H1 (cell line): ENCODE measurements around the gene GRAMD2A. TPM values are rescaled to one million over a fixed set of nuclear protein-coding genes. Genes with fewer than 3 reads are reported as not detected.

ENCODE experiments used
- CTCF ChIA-PET: fragments of 300-600 bp; sonication (Branson Sonifier 250); formaldehyde crosslinking; loops from one replicate; lab custom pipeline; 2021; ENCODE audit not compliant: partially characterized antibody; lab: Charles Lee
- POLR2A ChIA-PET: fragments of 300-600 bp; sonication (Branson Sonifier 250); formaldehyde crosslinking; loops from one replicate; lab custom pipeline; 2021; ENCODE audit warnings: inconsistent platforms; ENCODE audit not compliant: partially characterized antibody; lab: Charles Lee
- DNase-seq, 2 experiments: peaks; one replicate each; pipeline versions ENCODE4 v3.0.0 to v3.0.0-alpha.2; 2010 to 2022; ENCODE audit warnings: low spot score in 2 of 2, low read depth in 1 of 2, mixed read lengths in 1 of 2
- FAIRE-seq: peaks from 2 replicates; lab custom pipeline; 2011; peaks lifted over from hg19 to GRCh38; lab: Jason Lieb, UNC
- H2AFZ ChIP-seq: 2 replicates; pipeline ENCODE4 v1.8.1; 2012; ENCODE audit warnings: low read length, inconsistent platforms
- H2AK5ac ChIP-seq: 2 replicates; pipeline ENCODE4 v1.6.1; 2013; ENCODE audit warnings: low read depth, low read length
- H2BK120ac ChIP-seq: replicated peaks from 2 replicates; pipeline ENCODE3; 2013; ENCODE audit warnings: low read depth, low read length, inconsistent platforms
- H2BK12ac ChIP-seq: 2 replicates; pipeline ENCODE4 v1.6.1; 2013; ENCODE audit warnings: low read depth, low read length
- H2BK15ac ChIP-seq: 2 replicates; pipeline ENCODE4 v1.6.1; 2013; ENCODE audit warnings: low read length
- H2BK20ac ChIP-seq: 2 replicates; pipeline ENCODE4 v1.6.1; 2013; ENCODE audit warnings: low read length
- H2BK5ac ChIP-seq: 2 replicates; pipeline ENCODE4 v1.6.1; 2013; ENCODE audit warnings: low read depth, low read length
- H3K14ac ChIP-seq: 2 replicates; pipeline ENCODE4 v1.6.1; 2013; ENCODE audit warnings: inconsistent platforms; ENCODE audit not compliant: insufficient read length
- H3K18ac ChIP-seq: 2 replicates; pipeline ENCODE4 v1.6.1; 2013; ENCODE audit warnings: low read length; ENCODE audit errors: extremely low read depth
- H3K23ac ChIP-seq: 2 replicates; pipeline ENCODE4 v1.6.1; 2013; ENCODE audit warnings: inconsistent platforms; ENCODE audit not compliant: insufficient read length
- H3K23me2 ChIP-seq: 2 replicates; pipeline ENCODE4 v1.6.1; 2013; ENCODE audit warnings: low read depth, low read length
- H3K27ac ChIP-seq: 2 replicates; pipeline ENCODE4 v1.6.1; 2011; ENCODE audit warnings: low read depth, low read length, inconsistent platforms
- H3K27me3 ChIP-seq, 4 experiments: replicated peaks in 1 of 4; 1 replicate in 1 of 4; 2 replicates in 3 of 4; pipeline versions ENCODE4 v1.6.1 to v1.8.1; 2011 to 2013; ENCODE audit warnings: low read length in 3 of 4, mild to moderate bottlenecking in 3 of 4, inconsistent platforms in 2 of 4, mixed read lengths in 2 of 4, moderate library complexity in 1 of 4; ENCODE audit not compliant: control insufficient read depth in 3 of 4, insufficient read depth in 3 of 4; ENCODE audit errors: extremely low read depth in 1 of 4
- H3K36me3 ChIP-seq, 4 experiments: 2 replicates each; pipeline versions ENCODE4 v1.6.1 to v1.8.1; 2011 to 2013; ENCODE audit warnings: mild to moderate bottlenecking in 4 of 4, low read length in 3 of 4, moderate library complexity in 2 of 4, control low read depth in 1 of 4, inconsistent platforms in 1 of 4; ENCODE audit not compliant: insufficient read depth in 4 of 4, control insufficient read depth in 2 of 4
- H3K4ac ChIP-seq: replicated peaks from 2 replicates; pipeline ENCODE3; 2013; ENCODE audit warnings: low read length, low read depth, mixed read lengths, inconsistent platforms; ENCODE audit not compliant: insufficient read length
- H3K4me1 ChIP-seq, 4 experiments: replicated peaks in 1 of 4; 1 replicate in 1 of 4; 2 replicates in 3 of 4; pipeline versions ENCODE4 v1.6.1 to v1.8.1; 2011 to 2013; ENCODE audit warnings: low read length in 3 of 4, inconsistent platforms in 2 of 4, mixed read lengths in 1 of 4; ENCODE audit not compliant: insufficient read depth in 4 of 4, control insufficient read depth in 3 of 4
- H3K4me2 ChIP-seq, 2 experiments: 2 replicates each; pipeline versions ENCODE4 v1.6.1 to v1.8.1; 2011 to 2013; ENCODE audit warnings: low read depth in 2 of 2, low read length in 2 of 2, control low read depth in 1 of 2, inconsistent platforms in 1 of 2, mild to moderate bottlenecking in 1 of 2; ENCODE audit not compliant: insufficient read depth in 1 of 2
- H3K4me3 ChIP-seq, 4 experiments: fragments of 200-600, 300-600 bp in 1 of 4; sonication (generic), shearing (Covaris generic), sonication (Bioruptor Twin) in 1 of 4; 2 replicates each; pipeline versions ENCODE4 v1.5.1 to v1.8.1; 2011 to 2016; ENCODE audit warnings: low read length in 4 of 4, low read depth in 3 of 4, control low read depth in 2 of 4, inconsistent platforms in 2 of 4, mild to moderate bottlenecking in 2 of 4, mixed read lengths in 1 of 4, moderate library complexity in 1 of 4; ENCODE audit not compliant: insufficient read depth in 2 of 4; ENCODE audit errors: extremely low read depth in 1 of 4
- H3K56ac ChIP-seq: replicated peaks from 2 replicates; pipeline ENCODE3; 2013; ENCODE audit warnings: low read depth, mild to moderate bottlenecking, mixed read lengths, low read length, inconsistent platforms; ENCODE audit not compliant: insufficient read length
- H3K79me1 ChIP-seq: 2 replicates; pipeline ENCODE4 v1.6.1; 2013; ENCODE audit warnings: low read depth, low read length, control low read depth
- H3K79me2 ChIP-seq, 2 experiments: 2 replicates each; pipeline versions ENCODE4 v1.6.1 to v1.8.1; 2012 to 2013; ENCODE audit warnings: low read length in 2 of 2, mild to moderate bottlenecking in 2 of 2, inconsistent platforms in 1 of 2; ENCODE audit not compliant: insufficient read depth in 2 of 2, control insufficient read depth in 1 of 2
- H3K9ac ChIP-seq, 4 experiments: replicated peaks in 1 of 4; 1 replicate in 1 of 4; 2 replicates in 3 of 4; pipeline versions ENCODE4 v1.6.1 to v1.8.1; 2011 to 2013; ENCODE audit warnings: low read depth in 3 of 4, low read length in 3 of 4, control low read depth in 2 of 4, mild to moderate bottlenecking in 2 of 4, moderate library complexity in 2 of 4, inconsistent platforms in 1 of 4; ENCODE audit errors: extremely low read depth in 1 of 4
- H3K9me3 ChIP-seq, 2 experiments: 2 replicates each; pipeline versions ENCODE4 v1.6.1 to v1.8.1; 2012 to 2013; ENCODE audit warnings: mild to moderate bottlenecking in 2 of 2, moderate library complexity in 2 of 2, control low read depth in 1 of 2, inconsistent platforms in 1 of 2, low read depth in 1 of 2, low read length in 1 of 2, mixed read lengths in 1 of 2; ENCODE audit not compliant: insufficient read depth in 2 of 2
- H4K20me1 ChIP-seq, 2 experiments: replicated peaks in 1 of 2; 2 replicates each; pipeline versions ENCODE3 to v1.8.1; 2011 to 2013; ENCODE audit warnings: inconsistent platforms in 2 of 2, low read length in 2 of 2, mild to moderate bottlenecking in 1 of 2; ENCODE audit not compliant: insufficient read depth in 2 of 2, control insufficient read depth in 1 of 2
- H4K5ac ChIP-seq: 2 replicates; pipeline ENCODE4 v1.6.1; 2013; ENCODE audit warnings: low read length, low read depth, mixed read lengths, inconsistent platforms; ENCODE audit not compliant: insufficient read length
- H4K8ac ChIP-seq: 2 replicates; pipeline ENCODE4 v1.8.0; 2013; ENCODE audit warnings: mild to moderate bottlenecking, moderate library complexity, low read length, inconsistent platforms; ENCODE audit not compliant: insufficient read depth; ENCODE audit errors: extremely low read depth
- H4K91ac ChIP-seq: replicated peaks from 2 replicates; pipeline ENCODE3; 2013; ENCODE audit warnings: low read length, mixed read lengths, inconsistent platforms; ENCODE audit not compliant: insufficient read length
- ASH2L ChIP-seq: fragments of 200-600, 300-600 bp; sonication (generic); IDR thresholded peaks from one replicate; pipeline ENCODE4 v1.7.1; 2017; ENCODE audit warnings: low read length
- ATF3 ChIP-seq: IDR thresholded peaks from 2 replicates; pipeline ENCODE4 v1.6.1; 2011; ENCODE audit warnings: low read depth, mild to moderate bottlenecking, low read length; ENCODE audit not compliant: insufficient read depth
- CEBPB ChIP-seq: IDR thresholded peaks from 2 replicates; pipeline ENCODE4 v1.6.1; 2012; ENCODE audit warnings: low read depth, low read length
- CTCF ChIP-seq, 3 experiments: IDR thresholded peaks; 1 replicate in 2 of 3; 2 replicates in 1 of 3; pipeline versions ENCODE4 v1.5.1 to v1.6.1; 2011; ENCODE audit warnings: low read length in 3 of 3, mild to moderate bottlenecking in 3 of 3, inconsistent platforms in 2 of 3, low read depth in 1 of 3, moderate library complexity in 1 of 3; ENCODE audit not compliant: insufficient read depth in 1 of 3; ENCODE audit errors: control extremely low read depth in 1 of 3
- FOSL1 ChIP-seq: IDR thresholded peaks from 2 replicates; pipeline ENCODE4 v1.6.1; 2011; ENCODE audit warnings: mild to moderate bottlenecking, low read depth, low read length, moderate library complexity; ENCODE audit not compliant: insufficient read depth
- HDAC6 ChIP-seq: IDR thresholded peaks from one replicate; pipeline ENCODE4 v1.7.1; 2012; ENCODE audit warnings: low read depth, mild to moderate bottlenecking, inconsistent platforms, low read length, moderate library complexity
- JUND ChIP-seq: IDR thresholded peaks from 2 replicates; pipeline ENCODE4 v1.6.1; 2011; ENCODE audit warnings: mild to moderate bottlenecking, improper control_type of control experiment, low read length
- NANOG ChIP-seq: IDR thresholded peaks from 2 replicates; pipeline ENCODE4 v1.6.1; 2011; ENCODE audit warnings: low read length, low read depth, mild to moderate bottlenecking, inconsistent platforms; ENCODE audit not compliant: insufficient read depth, poor library complexity, severe bottlenecking
- POLR2A ChIP-seq, 2 experiments: IDR thresholded peaks; 1 replicate in 1 of 2; 2 replicates in 1 of 2; pipeline ENCODE4 v1.6.1; 2011; ENCODE audit warnings: low read depth in 2 of 2, low read length in 2 of 2, mild to moderate bottlenecking in 2 of 2; ENCODE audit errors: control extremely low read depth in 1 of 2
- SAP30 ChIP-seq: fragments of 300-600 bp; sonication (generic); IDR thresholded peaks from 2 replicates; pipeline ENCODE4 v1.7.1; 2012; ENCODE audit warnings: low read length, moderate library complexity, mild to moderate bottlenecking, inconsistent platforms; ENCODE audit not compliant: insufficient read depth, insufficient replicate concordance
- SP1 ChIP-seq: IDR thresholded peaks from 2 replicates; pipeline ENCODE4 v1.6.1; 2011; ENCODE audit warnings: low read depth, low read length
- polyA plus RNA-seq, 7 experiments: library from polyadenylated mRNA; depleted of rRNA in 3 of 7; stranded (reverse) in 5 of 7; unstranded in 2 of 7; fragments of >200 nt in 5 of 7; fragments of 200-250 nt in 2 of 7; gene quantifications; 1 replicate in 5 of 7; 2 replicates in 1 of 7; 4 replicates in 1 of 7; pipeline versions ENCODE4 v1.2.1 to v1.2.3, GENCODE V29; 2011 to 2013; ENCODE audit warnings: missing spikeins in 2 of 7, mixed read lengths in 2 of 7
- total RNA-seq: library from RNA; stranded (reverse); fragmentation: NEBNext Ultra II Directional; extraction: Animal tissue kit (Norgen Biotek cat#: 25700); gene quantifications from 2 replicates; pipeline ENCODE4 v1.2.1, GENCODE V29; 2021

The GRAMD2A gene
- total and polyA plus RNA-seq, 2 of the 8 experiments (the other 6 are each of a cell fraction or from before 2014, with no cell fraction given): 0.57 to 1.5 TPM

GRCh38 chr15:72146934-72147333 is 50.7 kb downstream of the GRAMD2A start:
- Histone ChIP-seq H3K27ac (no peak overlapping the region), H3K9me3 (no peaks in the 10 kb centered on the region), H3K23ac (no peak overlapping the region), H3K4me2 (no peak overlapping the region), H3K79me2 (no peaks in the 10 kb centered on the region), H4K91ac (no peak overlapping the region), H3K9ac (no peak overlapping the region), H3K4me3 (no peak overlapping the region), H2AK5ac (no peak overlapping the region), H3K18ac (no peak overlapping the region), H3K4ac (no peak overlapping the region), H4K20me1 (no peaks in the 10 kb centered on the region), H2BK120ac (no peak overlapping the region), H3K36me3 (no peaks in the 10 kb centered on the region; a peak in 1 of 8 replicates), H4K5ac (no peak overlapping the region), H3K56ac (no peak overlapping the region), H3K79me1 (no peaks in the 10 kb centered on the region), H3K27me3 (no peaks in the 10 kb centered on the region), H2AFZ (no peak overlapping the region), H2BK12ac (no peak overlapping the region), H3K4me1 (no peaks in the 10 kb centered on the region), H3K23me2 (no peaks in the 10 kb centered on the region), H2BK20ac (no peak overlapping the region), H2BK5ac (no peak overlapping the region), H3K14ac (no peak overlapping the region), H2BK15ac (no peak overlapping the region), H4K8ac (no peak overlapping the region)
- TF ChIP-seq CTCF (IDR thresholded peaks at IDR 0.05; ENCODE audit: control extremely low read depth in 1 of 3, insufficient read depth in 1 of 3, low read depth in 1 of 3, low read length in 3 of 3): no peak
- TF ChIP-seq FOSL1: no peak
- no peak for TF ChIP-seq CEBPB
- no peak for TF ChIP-seq JUND
- no peak for TF ChIP-seq POLR2A (IDR thresholded peaks at IDR 0.05; ENCODE audit: control extremely low read depth in 1 of 2, low read depth in 2 of 2, low read length in 2 of 2)
- no peak for TF ChIP-seq SP1
- no peak for TF ChIP-seq NANOG
- TF ChIP-seq SAP30: no peak
- TF ChIP-seq HDAC6: no peak
- no peak for TF ChIP-seq ASH2L
- no peak for TF ChIP-seq ATF3
- POLR2A ChIA-PET: no interaction called here
- DNase-seq (no peak), FAIRE-seq (no peak)
- CTCF ChIA-PET: interaction anchor here (0.6 to 2.5 kb wide), 3 partner anchors 9 to 649 kb away, joined by 3 to 14 read pairs (median 3); no protein-coding TSS in a partner anchor
